GM19467 (cell line): ENCODE data around the gene PLPP2.

ENCODE experiments used
- ATAC-seq: cut with Tn5 transposase; IDR thresholded peaks from one replicate; pipeline ENCODE4 v1.9.1; 2021; ENCODE audit warnings: mild to moderate bottlenecking, moderate library complexity; ENCODE audit not compliant: unreplicated experiment

PLPP2 gene

DNA sequence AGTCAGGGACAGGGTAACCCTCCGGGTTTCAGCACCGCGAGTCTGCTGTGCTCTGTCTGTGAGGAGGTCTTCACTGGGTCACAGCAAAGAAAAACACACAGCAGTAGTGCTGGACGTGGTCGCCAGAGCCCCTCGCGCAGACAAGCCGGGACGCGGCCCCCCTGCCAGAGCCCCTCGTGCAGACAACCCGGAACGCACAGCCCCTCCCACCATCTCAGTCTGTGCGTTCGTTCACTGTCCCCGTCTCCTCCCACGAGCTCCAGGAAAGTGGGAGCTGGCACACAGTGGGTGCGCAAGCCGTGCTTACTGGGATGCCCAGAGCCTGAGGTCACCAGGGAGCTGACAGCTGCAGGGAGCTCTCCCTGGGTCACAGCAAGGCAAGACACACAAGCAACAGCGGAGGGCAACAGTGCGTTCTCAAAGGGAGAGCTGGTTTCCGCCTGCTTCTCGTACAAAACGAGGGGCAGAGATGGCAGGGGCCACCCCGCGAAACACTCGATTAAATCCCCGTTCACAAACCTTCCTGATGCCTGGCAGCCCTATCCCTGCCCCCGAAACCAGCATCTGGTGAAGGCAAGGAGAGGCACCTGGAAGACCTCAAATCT is 3.2 kb upstream of the PLPP2 start:
- no peak for ATAC-seq

DNA sequence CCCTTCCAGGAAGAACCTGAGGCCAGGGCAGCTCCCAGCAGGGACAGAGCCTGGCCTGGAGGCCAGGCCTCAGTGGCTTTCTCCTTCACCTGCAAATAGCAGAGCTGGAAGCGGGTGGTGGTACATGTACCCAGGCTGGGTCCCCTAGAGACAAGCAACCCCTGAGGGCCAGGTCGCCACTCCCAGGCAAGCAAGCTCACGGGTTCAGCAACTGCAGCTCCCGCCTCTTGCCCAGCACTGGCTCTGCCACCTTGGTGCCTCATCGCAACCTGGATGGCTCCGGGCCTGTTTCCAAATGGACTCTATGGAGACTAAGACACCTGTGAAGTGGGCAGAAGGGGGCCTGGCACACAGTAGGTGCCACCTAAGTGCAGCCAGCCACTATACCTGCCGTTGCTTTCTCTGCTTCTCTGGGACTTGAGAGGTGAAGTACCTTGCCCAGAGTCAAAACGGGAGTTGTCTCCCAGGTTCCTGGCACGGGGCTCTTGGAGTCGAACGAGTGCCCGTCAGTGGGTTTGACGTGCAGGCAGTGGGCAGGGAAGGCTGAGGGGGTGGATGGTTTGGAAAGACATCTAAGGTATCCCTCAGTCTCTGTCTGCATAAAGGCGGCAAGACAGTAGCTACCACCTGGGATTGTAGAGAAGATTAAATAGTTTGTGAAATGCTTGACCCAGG is 2.4 kb upstream of the PLPP2 start:
- ATAC-seq = no peak

DNA sequence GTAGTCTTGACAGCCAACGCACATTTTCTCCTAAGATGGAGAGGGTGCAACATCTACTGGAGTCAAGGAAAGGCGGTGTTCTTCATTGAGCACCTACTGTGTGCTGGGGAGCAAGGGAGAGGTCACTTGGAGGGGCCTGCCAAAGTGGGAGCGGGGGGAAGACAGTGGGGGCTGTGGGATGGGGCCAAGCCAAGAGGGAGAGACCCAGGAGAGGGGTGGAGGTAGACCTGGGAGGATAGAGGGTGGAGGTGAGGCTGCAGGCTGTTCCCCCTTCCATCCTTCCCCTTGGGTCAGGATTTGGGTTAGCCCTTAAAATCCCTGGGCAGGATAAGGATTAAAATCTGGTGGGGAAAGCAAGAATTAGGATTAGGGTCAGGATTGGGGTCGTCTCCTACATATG is 1.7 kb upstream of the PLPP2 start:
- ATAC-seq = no peak

DNA sequence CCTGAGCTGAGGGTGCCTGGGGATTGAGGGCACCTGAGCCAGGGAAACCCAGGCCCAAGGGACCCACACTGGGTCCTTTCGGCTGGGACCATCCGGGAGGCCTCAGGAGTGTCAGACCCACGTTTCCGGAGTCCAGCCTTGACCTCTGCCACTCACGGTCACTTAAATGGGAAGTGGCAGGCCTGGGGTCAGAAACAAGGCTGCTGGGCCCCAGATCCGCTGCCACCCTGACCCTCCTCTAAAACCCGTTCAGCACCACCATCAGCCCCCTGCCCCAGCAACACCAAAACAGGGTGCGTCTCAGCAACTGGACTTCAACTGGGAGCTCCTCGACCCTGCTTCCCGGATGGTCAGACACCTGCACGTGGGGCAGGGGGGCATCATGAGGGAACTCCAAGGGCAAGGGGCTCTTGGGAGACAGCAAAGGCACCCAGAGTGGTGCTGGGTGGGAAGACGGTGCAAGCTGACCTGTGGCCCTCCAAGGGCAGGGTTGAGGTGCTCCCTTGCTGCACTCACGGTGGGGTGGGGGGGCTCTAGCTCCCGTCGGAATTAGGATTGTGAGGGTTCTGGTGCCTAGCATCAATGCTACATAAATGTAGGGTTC is 1.2 kb upstream of the PLPP2 start:
- ATAC-seq = no peak

DNA sequence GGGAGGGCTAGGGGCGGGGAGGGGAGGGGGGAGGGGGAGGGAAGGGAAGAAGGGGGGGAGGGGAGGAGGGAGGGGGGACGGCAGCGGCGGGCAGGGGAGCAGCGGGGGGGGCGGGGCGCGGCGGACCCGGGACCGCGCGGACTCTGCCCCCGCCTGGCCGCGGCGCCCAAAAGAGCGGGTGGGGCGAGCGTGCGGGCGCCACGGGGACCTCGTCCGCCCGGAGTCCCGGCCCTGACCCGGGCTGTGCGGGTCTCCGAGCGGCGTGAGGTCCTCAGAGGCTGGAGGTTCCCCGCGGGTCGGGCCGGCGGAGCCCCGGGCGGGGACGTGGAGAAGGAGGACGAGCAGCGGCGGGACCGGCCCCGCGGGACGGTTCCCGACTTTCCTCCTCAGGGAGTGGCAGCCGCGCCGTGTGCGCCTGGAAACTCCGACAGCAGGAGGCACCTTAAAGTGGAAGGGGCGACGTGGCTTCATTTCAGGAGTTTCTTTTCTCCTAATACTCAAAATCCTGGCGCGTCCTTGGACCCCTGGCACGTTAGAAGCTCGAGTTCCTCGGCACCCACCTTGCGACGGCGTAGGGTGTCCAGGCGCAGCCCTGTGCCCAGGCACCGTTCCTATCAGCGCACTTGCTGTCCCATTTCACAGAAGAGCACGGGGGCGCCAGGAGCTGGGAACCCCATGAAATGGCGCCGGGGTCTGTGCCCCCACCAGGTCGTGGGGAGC is 518 bp upstream of the PLPP2 start:
- ATAC-seq = no peak

DNA sequence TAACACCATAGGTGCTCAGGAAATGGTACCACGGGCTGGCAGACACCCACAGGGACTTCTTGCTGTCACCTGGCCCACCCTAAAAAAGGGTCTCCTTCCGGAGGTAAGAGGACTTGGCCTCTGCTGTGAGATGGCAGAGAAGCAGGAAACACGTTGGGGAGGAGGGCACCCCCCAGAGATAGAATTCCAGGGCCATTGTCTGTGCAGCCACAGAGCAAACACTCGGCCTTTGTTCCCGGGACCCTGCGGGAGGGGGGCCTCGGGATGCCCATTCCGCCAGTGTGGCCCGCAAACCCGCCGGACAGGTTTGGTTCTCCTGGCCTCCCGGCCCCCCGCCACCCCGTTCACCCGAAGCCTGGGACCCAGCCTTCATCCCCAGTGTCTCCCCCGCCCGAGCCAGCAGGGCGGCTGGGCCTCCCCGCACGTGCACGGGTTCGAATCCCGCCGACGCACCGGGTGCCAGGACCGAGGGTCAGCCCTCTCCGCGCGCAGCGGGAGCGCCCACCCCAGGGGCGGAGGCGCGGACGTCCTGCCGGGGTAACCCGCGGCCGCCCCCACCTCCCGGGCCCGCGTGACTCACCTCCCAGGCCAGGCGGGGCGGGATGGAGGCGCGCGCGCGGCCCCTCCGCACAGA is 714 bp downstream of the PLPP2 start:
- no peak for ATAC-seq

DNA sequence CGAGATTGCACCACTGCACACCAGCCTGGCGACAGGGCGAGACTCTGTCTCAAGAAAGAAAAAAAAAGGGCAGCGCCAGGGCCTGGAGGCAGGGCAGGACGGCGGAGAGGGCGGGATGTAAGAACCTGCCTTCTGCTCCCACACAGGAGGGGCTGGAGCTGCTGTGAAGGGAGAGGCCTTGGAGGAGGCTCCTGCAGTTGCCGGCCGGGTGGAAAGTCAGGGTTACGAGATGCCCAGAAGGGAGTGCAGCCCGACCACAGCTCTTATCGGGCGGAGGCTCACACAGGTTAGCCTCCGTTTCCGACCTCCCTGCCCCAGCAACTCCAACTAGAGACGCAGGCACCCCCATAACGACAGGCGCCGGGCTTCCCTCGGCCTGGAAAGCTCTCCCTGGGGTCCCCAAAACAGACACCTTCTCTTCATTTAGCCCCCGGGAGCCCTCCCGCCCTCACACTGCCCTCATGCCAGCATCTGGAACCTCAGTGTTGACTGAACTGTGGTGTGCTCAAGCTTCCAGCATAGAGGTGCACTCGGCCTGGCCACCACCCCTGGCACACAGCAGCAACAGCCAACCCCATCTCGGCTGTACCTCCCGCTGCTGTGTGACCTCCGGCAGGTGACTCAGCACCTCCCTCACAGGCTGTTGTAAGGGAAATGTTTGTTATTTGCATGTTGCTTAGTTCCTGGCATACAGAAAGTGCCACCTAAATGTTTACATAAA is 1.4 kb downstream of the PLPP2 start:
- ATAC-seq = no peak

DNA sequence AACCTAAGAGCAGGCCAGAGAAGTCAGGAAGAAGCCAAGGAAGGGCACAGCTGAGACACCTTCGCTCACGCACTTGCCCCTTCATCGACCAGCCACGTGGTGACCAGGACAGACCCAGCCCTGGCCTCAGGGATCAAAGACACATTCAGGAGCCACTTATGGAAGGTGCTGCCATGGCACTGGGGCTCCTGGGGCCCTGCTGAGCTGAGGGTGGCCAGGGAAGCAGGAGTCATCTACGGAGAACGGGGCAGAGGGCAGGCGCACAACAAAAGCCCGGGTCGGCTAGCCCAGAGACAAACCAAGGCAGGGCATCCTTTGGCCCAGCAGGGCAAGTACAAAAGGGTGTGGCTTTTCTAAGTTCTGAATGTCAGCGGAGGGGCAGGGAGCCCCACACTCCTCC is 2.3 kb downstream of the PLPP2 start:
- no peak for ATAC-seq

DNA sequence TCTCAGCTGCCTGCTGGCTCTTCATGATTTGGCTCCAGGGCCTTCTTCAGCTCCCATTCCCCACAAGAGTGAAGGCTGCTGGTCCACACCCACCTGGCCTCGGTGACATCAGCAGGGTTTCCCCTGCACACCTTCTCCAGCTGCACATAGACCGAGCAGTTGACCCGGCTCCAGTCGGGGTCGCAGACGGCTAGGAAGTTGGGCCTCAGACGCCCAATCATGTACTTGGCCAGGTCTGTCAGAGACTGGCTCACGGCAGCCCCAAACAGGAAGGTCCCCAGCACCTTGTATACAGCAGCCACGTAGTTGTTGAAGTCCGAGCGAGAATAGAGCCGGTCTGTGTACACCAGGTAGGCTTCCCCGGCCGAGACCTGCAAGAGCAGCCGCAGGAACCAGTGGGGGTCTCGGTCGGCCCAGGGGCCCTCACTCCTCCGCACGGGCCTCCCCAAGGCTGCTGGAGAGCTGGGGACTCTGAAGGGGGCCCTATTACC is 3.8 kb downstream of the PLPP2 start:
- ATAC-seq = no peak

DNA sequence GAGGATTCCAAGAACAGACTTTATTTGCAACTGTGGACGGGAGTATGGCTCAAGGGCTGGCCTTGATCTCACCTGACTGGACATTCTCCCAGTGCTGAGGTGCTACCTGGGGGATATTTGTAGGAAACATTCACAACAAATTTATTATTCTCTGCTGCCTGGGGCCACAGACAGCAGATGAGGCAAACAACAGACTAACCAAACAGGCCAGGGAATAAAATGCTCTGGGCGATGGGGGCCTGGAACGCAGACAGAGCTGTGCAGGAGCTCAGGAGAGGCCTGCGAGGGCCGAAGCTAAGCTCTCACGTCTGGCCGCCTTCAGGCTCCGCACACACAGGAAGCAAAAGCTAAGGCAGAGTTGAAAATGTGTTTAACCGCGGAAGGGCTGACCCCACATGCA is 7.8 kb downstream of the PLPP2 start:
- no peak for ATAC-seq

DNA sequence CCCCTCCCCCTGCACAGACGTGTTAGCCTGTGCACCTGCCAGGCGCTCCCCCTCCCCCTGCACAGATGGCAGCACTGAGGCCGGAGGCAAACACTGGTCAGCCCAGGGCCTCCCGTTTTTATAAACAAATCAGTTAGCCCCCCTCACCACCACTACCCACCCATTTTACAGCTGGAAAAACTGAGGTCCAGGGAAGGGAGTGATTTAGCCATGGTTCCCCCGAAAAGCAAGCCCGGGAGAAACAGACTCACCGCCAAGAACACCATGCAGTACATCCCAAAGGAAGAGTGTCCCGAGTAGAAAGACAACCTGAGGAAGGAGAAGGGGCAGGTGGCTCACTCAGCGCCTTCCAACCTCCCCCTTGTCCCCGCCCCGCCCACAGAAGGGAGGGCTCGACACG is 8.7 kb downstream of the PLPP2 start:
- no peak for ATAC-seq

DNA sequence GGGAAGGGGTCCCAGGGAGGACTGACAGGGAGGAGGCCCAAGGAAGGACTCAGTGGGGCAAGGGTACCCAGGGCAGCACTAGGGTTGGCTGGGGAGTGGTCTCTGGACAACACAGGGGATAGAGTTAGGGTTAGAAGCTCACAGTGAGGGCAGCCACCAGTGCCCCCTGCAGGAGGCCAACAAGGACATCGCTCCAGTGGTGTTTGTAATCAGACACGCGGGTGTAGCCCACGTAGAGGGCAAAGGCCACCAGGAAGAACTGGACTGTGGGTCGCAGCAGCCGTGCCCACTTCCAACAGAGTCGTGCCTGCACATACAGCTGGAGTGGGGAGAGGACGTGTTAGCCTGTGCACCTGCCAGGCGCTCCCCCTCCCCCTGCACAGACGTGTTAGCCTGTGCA is 9.2 kb downstream of the PLPP2 start:
- no peak for ATAC-seq

DNA sequence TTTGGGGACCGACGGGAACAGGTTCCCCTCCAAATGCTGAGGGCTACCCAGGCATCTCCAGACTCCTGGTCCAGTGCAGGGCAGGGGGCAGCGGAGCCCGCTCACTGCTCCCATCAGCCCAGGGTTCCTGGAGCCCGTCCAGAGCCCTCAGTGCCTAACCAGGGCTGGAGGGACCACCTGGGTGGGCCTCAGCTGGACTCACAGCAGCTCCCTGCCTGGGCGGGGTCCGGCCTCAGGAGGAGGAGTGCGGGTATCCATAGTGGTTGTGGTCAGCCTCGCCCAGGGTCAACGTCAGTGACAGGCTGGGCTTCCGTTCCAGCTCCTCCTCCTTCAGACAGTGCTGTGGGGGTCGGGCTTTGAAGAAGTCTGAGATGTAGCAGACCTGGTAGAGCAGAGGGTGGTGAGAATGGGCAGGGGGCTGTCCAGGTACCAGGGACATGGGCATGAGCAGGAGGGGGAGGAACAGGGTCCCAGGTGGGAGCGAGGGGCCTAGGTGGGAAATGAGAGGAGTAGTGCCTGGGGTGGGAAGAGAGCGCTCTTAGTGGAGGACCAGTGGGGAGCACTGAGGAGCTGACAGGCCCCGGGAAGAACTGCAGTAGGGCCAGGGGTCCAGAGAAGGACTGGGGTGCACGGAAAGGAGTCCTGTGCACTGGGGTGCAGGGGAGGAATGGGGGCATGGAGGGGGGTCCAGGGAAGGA is 9.9 kb downstream of the PLPP2 start:
- ATAC-seq = no peak

DNA sequence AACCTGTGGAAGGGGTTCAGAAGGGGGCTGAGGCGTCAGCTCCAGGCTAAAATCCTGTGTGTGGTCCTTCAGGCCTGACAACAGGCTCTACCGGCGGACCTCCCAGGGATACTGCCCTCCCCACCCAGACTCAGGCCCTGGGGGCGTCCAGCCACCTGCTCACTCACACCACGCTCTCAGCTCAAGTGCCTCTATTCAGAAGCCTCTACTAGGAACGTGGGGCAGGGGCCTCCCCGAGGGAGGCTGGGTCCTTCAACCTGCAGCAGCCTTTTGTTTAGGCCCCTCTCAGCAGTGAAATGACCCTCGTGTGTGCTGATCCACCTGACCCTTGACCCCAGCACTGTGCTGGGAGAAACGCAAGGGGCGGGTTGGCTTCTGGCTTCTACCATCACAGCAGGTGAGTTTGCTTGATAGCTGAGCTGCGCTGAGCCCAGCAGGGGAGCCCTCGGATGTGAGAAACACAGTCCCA is 10.6 kb downstream of the PLPP2 start:
- no peak for ATAC-seq

DNA sequence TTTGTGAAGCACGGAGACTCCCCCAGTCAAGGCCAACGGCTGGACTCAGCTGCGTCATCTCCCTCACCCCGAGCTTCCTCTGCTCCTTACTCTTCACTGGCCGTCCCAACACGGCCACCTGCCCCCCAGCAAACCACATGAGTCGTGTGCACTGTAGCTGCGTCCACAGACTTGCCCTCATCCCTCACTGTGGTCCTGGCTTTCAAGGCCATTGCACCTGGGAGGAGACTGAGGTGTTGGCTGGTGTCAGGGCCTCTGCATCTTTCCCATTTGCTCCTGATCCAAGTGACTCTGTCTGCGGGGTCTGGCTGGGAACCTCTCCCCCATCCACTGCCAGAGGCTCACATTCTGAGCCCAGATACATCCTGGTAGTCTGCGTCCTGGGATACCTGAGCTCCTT is 11.5 kb downstream of the PLPP2 start:
- ATAC-seq = no peak

DNA sequence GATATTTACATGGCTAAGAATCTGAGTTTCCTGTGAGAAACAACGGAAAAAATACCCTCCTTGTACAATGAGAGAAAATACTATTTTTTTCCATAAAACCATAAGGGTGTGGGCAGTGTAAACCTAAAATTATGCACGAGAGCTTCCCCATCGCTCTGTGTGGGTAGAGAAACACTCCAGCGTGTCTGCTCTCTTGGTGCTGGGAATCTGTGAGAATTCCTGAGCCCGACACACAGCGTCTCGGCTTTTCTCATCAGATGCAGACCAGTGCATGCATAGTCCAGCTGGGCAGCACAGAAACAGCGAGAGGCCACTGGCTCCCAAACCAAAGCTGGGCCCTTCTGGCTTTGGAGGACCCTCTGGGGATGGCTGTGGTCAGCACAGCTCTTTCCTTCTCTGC is 12.0 kb downstream of the PLPP2 start:
- ATAC-seq = no peak

DNA sequence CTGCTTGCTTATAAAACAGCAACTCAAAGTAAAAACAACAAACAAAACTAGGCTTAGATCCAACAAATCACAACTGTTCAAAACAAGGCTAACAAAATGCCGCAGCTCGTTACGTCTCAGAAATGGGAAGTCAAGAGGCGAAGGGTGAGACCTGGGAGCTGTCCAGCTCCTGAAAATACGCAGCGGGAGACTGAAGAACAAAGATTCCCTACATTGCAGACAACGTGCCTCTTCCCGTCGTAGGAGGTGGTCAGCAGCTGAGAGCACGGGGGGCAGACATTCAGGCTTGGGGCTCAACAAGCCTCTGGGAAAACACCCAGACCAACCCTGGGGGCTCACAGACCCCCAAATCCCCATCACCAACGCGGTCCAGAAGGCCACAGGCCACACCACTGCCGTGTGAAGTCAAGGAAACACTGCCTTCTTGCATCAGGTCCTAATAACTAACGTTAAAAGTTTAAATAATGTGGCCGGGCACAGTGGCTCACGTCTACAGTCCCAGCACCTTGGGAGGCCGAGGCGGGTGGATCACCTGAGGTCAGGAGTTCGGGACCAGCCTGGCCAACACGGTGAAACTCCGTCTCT is 13.5 kb downstream of the PLPP2 start:
- ATAC-seq = no peak

DNA sequence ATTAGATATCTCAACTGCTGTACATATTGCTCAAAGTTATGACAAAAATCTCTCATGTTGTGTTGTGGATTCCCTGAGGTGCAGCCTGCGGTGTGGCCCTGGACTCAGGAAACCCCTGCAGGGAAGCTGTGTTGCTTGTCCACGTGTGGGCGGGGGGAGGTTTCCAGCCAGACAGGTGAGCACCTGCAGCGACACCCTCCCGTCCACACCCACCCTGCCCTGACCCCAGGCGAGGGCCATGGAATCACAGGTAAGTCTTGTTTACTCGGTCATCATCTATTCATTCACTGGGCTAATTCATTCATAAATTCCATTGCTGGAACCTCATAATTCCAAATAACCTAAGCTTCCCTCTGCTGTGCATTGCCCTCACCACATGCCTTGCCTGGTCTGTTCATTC is 14.1 kb downstream of the PLPP2 start:
- no peak for ATAC-seq

DNA sequence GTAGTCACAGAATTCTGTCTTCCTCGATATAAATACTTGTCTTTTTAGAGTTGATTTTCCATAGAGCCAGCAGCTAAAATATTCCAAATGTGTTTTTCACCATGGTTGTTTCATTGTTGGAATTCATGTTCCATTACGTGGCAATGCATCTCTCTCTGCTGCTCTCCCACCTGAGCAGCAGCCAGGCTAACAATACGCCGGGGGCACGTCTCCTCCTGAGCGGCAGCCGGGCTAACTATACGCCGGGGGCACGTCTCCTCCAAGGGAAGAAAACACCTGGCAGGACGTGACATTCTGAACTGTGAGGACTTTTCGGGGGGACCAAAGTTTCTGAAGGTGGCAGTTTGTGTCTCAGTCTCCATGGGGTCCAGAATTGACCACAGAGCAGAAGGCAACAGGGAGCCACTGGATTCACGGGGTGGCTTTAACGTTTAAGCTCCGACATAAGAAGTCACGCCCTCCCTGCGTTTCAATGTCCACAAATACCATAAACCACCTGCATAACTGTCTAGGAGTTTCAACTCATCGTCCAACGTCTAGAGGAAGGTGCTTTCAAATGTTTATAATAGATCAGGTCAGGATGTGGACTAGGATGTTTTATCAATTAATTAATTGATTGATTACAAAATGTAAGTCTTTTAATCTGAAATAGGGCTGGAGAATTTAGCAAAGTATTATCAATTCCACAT is 15.1 kb downstream of the PLPP2 start:
- ATAC-seq = no peak
